Measurements from ENCODE around the gene ZNF776.

- TF ChIP-seq, protein P1, sequence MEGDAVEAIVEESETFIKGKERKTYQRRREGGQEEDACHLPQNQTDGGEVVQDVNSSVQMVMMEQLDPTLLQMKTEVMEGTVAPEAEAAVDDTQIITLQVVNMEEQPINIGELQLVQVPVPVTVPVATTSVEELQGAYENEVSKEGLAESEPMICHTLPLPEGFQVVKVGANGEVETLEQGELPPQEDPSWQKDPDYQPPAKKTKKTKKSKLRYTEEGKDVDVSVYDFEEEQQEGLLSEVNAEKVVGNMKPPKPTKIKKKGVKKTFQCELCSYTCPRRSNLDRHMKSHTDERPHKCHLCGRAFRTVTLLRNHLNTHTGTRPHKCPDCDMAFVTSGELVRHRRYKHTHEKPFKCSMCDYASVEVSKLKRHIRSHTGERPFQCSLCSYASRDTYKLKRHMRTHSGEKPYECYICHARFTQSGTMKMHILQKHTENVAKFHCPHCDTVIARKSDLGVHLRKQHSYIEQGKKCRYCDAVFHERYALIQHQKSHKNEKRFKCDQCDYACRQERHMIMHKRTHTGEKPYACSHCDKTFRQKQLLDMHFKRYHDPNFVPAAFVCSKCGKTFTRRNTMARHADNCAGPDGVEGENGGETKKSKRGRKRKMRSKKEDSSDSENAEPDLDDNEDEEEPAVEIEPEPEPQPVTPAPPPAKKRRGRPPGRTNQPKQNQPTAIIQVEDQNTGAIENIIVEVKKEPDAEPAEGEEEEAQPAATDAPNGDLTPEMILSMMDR (IDR thresholded peaks at IDR 0.05; ENCODE audit: low read depth, low read length, poor library complexity, severe bottlenecking) = no peak
- TF ChIP-seq EZH2phosphoT487 (IDR thresholded peaks at IDR 0.05; ENCODE audit: borderline replicate concordance, low read length) = no peak
Observed at GRCh38 chr19:57701625-57702024, 45.0 kb upstream of the ZNF776 start.

Measured in DOHH2 (cell line).